AG10803 (cell line): ENCODE results near the gene KLF3.

Experiments used
- DNase-seq: peaks from one replicate; pipeline ENCODE4 v3.0.0; 2010; ENCODE audit warnings: low read depth
- H3K4me3 ChIP-seq: 2 replicates; pipeline ENCODE4 v1.5.1; 2011; ENCODE audit warnings: mild to moderate bottlenecking, low read length, control low read depth
- TF ChIP-seq, protein P1 (sequence below): conservative IDR thresholded peaks from 2 replicates; pipeline ENCODE4 v1.5.1; 2011; ENCODE audit warnings: mild to moderate bottlenecking, low read length, control low read depth, inconsistent platforms

Gene KLF3

DNA sequence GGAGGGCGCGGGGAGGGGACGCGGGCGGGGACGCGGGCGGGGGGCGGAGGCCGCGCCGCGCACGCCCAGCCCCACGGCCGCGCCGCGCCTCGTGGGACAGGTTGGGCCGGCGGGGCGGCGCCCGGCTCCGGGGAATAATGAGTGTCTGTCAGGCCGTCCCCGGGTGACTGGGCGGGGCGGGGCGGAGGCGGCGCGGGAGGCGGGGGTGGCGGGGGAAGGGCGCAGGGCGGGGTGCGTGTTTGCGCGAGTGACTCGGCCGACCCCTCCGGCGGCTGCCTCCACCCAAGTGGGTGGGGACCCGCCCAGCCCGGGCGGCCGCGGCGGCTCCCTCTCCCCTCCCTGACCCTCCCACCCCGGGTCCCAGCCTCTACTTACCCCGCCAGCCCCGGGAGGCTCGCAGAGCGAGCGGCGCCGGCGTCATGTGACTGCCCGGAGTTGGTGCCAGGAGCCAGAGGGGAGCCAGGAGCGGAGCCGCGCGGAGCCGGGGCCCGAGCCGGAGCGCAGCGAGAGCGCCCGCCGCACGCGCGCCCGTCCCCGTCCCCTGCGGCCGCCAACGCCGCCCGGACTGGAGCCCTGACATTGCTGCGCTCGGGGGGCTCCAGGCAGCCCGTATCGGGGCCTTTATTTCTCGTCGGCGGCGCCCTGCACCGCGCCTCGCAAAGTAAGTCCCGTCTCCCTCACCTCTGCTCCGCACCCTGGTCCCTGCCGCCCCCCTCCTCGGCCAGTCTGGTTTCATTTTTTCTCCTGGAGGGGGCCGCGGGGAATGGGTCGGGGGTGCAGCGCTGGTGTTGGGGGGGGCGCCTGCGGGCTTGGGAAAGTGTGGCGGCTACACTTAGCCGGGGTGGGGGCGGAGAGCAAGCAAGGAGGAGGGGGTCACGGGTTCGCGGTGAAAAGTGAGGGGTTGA lies at the start of gene KLF3:
TSS of gene KLF3 (plus strand) at position 399 of the 905 bp plus-strand sequence. CDS start 16,427 bp downstream, outside the sequence.
- peak; percentile 93 for DNase-seq
- peak within 1 kb of the TSS; percentile 72 for H3K4me3 ChIP-seq
- TF ChIP-seq, protein P1, sequence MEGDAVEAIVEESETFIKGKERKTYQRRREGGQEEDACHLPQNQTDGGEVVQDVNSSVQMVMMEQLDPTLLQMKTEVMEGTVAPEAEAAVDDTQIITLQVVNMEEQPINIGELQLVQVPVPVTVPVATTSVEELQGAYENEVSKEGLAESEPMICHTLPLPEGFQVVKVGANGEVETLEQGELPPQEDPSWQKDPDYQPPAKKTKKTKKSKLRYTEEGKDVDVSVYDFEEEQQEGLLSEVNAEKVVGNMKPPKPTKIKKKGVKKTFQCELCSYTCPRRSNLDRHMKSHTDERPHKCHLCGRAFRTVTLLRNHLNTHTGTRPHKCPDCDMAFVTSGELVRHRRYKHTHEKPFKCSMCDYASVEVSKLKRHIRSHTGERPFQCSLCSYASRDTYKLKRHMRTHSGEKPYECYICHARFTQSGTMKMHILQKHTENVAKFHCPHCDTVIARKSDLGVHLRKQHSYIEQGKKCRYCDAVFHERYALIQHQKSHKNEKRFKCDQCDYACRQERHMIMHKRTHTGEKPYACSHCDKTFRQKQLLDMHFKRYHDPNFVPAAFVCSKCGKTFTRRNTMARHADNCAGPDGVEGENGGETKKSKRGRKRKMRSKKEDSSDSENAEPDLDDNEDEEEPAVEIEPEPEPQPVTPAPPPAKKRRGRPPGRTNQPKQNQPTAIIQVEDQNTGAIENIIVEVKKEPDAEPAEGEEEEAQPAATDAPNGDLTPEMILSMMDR = no peak

DNA sequence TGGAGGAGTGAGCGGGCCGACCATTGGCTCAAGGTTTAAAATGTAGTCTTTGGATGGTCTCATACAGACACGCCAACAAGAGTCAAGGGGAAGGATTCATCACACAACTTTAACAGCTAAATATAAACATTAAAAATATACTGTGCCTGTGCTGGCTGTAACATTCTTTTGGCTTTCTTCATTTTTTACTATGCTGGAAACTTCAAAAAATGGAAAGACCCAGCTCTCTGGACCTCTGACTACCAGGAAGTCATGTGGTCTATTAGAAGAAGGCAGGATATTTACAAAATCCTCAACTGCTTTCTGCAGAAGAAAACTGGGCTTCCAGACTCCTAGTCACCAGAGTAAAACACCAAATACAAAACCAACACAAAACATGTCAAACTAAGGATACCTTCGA lies 49.8 kb upstream of the KLF3 start:
- no peak overlapping the region for H3K4me3 ChIP-seq
- TF ChIP-seq, protein P1 = no peak
- DNase-seq = no peak

DNA sequence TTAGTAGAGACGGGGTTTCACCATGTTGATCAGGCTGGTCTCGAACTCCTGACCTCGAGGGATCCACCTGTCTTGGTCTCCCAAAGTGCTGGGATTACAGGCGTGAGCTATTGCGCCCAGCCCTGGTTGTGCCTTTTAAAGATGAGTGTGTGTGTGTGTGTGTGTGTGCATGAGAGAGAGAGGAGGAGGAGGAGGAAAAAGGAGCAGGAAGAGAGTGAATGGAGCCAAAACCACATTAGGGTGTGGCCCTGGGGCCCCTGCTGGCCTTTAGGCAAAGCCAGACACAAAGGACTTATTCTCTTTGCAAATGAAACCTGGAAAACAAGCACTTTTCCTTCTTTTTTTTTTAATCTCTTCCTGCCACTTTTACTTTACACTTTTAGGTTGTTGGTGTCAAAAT lies 48.2 kb upstream of the KLF3 start:
- TF ChIP-seq, protein P1 = no peak
- no peak for DNase-seq
- H3K4me3 ChIP-seq = no peak overlapping the region

DNA sequence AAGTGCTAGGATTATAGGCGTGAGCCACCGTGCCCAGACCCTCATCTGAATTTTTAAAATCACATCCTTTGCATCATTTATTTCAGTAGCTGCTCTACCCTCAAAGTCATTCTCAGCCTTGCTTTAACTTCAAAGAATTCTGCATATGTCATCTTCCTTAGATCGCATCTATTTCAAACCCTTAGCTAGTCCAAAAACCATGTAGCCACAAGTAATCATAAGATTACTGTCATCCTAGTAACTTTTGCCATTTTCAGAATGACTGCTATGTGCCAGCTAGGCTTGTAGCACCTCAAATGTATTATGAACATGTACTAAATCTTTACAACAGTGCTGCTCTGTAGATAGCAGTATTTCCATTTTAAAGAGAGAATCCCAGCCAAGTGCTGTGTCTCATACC lies 45.5 kb upstream of the KLF3 start:
- DNase-seq = no peak
- H3K4me3 ChIP-seq = no peak overlapping the region
- TF ChIP-seq, protein P1 = no peak

DNA sequence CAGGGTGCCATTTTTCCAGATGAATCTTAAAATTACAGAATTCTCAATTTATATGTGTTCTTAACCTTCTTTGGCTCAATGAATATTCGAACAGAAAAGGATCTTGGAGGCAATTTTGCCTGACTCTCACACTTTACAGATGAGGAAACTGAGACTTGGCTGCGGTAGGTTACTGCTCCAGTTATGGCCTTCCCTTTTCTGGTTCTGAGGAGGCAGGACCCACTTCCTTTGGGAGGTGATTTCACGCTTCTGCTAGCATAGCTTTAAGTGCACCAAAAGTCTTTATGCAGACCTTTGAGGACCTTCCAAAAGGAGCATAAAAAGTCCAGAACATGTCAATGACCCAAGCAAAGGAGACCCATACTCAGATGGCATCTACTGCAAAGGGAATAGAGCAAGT lies 44.7 kb upstream of the KLF3 start:
- H3K4me3 ChIP-seq = no peak overlapping the region
- TF ChIP-seq, protein P1 = no peak
- no peak for DNase-seq

DNA sequence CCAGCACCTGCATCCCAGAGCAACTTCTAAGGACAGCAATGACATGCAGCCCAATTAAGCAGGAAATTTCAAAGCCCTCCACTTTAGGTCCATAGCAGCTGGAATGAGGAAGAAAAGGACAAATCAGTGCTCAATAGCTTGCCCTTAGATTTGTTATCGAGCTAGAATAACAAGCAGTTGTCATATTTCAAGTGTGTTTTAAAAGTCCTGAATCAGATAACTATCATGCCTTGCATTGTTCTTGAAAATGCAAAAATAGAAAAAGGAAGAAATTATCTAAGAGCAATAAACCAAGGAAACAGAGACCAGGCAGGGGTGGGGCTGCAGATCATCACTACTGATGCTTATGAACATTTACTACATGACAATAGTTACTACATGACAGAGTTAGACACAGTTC lies 43.9 kb upstream of the KLF3 start:
- DNase-seq = no peak
- TF ChIP-seq, protein P1 = no peak
- H3K4me3 ChIP-seq = no peak overlapping the region

DNA sequence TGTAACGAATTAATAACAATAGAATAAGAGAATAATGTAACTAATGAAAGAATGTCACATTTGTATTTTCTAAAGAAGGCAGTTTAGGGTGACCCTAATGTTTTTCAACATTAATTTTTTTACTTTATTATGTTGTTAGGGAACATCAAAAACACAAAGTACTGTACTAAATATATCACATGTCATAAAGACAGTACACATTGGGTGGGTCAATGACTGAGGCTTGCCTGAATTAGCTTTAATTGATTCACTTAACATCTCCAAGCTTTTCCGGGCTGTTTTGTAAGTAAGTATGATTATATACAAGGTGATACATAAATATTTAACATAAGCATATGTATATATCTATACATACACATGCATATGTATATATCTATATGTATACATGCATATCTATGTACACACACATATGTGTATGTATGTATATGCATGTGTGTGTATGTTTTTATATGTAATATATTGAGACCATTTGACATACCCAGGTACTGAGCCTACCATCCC lies 43.4 kb upstream of the KLF3 start:
- TF ChIP-seq, protein P1 = no peak
- DNase-seq = no peak
- H3K4me3 ChIP-seq = no peak overlapping the region
